SU-DHL-6 (cell line): ENCODE data around the gene MFN2.
"Not testable (repeated sequence)": the region's sequence is repeated elsewhere in the genome, so short reads cannot be mapped to it uniquely, and the experiment has no call there.

Experiments
- CTCF ChIP-seq: fragments of 200-600 bp; sonication (generic); IDR thresholded peaks from one replicate; pipeline ENCODE4 v1.5.1; 2017; ENCODE audit warnings: antibody characterized with exemption, mild to moderate bottlenecking, low read length, moderate library complexity; ENCODE audit not compliant: insufficient read depth, poor library complexity, severe bottlenecking
- EZH2phosphoT487 ChIP-seq: fragments of 200-600 bp; sonication (generic), shearing (Covaris generic); conservative IDR thresholded peaks from 2 replicates; pipeline ENCODE4 v1.6.1; 2018; ENCODE audit warnings: mild to moderate bottlenecking, antibody characterized with exemption, low read length, moderate library complexity, mixed read lengths

GRCh38 chr1:11939794-11940193, 40.5 kb upstream of the MFN2 start:
- TF ChIP-seq CTCF, EZH2phosphoT487: not testable (repeated sequence)
